ENCODE measurements around the gene ACCSL.

Gene ACCSL

DNA sequence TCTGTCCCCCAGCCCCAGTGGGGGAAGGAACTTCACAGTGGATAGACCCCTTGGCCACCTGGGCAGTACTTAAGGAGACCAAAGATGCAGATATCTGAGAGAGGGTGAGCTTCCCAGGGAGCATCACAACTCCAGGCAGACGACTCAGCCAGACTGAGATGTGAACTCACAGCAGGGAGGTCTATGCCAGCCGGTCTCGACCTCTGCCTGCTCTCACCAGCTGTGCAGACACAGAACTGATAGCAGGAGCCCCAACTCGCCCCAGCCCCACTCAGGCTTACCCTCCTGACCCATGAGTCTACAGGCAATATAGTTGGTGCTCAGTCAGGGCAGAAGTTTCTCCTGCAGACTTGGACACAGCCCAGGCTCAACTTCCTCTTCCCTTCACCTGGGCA, 29.7 kb upstream of the ACCSL start:
- DNase-seq (ENCODE audit: low read depth), result no peak

DNA sequence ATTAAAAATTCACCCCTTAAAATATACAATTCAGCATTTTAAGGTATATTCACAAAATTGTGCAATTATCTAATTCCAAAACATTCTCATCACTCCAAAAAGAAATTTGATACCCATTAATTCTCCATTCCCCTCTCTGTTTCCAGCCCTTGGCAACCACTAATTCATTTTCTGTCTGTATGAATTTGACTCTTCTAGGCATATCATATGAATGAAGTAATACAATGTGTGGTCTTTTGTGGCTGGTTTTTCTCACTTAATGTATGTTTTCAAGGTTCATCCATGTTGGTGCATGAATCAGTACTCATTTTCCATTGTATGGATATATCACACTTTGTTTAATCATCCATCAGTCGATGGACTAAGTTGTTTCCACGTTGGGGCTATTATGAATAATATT, 29.0 kb upstream of the ACCSL start:
- no peak for DNase-seq (ENCODE audit: low read depth)

DNA sequence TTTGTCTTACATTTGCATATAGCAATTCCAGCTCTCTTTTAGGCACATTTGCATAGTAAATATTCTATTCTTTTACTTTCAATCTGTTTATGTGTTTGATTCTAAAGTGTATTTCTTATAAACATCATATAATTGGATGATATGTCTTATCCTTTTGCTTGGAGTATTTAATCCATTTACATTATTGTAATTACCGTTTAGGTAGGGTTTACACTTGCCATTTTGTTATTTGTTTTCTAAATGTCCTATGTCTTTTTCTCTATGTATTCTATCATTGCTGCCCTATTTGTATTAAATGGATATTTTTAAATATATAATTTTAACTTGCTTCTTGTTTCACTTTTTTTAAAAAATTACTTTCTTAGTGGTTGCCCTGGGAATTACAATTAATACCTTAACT, 22.8 kb upstream of the ACCSL start:
- DNase-seq (ENCODE audit: low read depth), result no peak

DNA sequence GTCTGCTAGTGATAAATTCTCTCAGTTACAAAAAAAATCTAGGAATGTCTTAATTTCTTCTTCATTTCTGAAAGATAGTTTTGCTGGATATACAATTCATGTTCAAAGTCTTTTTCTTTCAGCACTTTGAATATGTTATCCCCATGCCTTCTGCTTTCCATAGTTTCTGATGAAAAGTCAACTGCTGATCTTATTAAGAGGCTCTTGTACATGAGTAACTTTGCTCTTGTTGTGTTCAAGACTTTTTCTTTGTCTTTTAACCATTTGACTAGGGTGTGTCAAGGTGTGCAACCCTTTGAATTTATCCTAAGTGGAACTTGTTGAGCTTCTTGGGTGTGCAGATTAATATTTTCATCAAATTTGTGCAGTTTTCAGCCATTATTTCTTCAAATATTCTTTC, 22.1 kb upstream of the ACCSL start:
- DNase-seq (ENCODE audit: low read depth), result no peak

DNA sequence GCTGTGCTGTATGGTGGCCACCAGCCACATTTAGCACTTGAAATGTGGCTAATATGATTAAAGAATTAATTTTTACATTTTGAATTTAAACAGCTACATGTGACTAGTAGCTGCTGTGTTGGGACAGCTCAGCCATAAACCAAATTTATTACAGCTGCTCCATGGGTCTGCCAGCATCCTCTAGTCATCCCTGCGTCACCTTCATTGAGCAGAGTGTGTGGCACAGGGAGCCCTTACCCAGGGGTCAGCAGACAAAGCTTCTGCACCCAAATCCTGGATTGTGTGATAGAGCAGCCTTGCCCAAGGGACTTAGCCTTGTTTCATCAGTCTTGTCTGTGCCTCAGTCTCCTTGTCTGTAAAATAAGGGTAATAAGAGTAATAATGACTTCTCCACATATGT, 19.4 kb upstream of the ACCSL start:
- DNase-seq (ENCODE audit: low read depth), result no peak

DNA sequence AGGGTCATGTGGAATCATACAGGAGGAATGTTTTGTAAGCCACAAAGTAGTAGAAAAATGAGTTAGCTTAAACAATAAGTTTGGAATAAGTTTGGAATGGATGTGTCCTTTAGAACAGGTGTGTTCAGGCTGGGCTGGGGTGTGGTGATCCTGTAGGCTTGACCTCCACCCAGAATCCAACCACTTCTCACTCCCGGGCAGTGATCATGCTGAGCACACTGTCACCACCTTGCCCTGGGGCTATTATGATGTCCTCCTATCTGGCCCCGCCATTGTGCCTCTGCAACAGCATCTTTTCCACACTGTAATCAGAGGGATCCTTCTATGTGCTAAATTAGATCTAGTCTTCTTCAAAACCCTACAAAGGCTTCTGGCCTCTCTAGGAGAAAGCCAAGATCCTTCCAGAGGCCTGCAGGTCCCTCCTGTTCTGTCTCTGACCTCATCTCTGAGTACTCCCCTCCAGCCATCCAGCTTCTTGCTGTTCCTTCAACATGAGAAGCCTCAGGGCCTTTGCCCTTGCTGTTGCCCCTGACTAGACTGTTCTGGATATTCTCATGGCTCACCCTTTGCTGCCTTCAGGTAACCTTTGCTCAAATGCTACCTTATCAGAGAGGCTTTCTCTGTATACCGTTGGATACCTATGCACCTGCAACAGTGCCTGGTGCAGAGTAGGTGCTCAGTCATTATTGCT, 18.8 kb upstream of the ACCSL start:
- no peak for DNase-seq (ENCODE audit: low read depth)

DNA sequence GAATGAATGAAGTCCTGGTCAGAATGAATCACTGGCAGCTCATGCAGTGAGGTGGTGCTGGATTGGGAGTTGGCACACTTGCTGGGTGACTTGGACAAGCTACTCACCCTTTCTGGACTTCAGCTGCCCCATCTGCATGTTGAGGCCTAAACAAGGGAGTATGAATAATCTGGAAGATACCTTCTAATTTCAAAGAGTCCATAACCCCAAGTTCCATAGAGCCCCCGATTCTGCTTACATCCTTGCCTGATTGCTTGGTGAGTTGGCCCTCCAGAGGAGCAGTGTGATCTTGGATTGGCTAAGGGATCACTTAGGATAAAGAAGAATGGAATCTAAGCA, 18.3 kb upstream of the ACCSL start:
- no peak for DNase-seq (ENCODE audit: low read depth)

DNA sequence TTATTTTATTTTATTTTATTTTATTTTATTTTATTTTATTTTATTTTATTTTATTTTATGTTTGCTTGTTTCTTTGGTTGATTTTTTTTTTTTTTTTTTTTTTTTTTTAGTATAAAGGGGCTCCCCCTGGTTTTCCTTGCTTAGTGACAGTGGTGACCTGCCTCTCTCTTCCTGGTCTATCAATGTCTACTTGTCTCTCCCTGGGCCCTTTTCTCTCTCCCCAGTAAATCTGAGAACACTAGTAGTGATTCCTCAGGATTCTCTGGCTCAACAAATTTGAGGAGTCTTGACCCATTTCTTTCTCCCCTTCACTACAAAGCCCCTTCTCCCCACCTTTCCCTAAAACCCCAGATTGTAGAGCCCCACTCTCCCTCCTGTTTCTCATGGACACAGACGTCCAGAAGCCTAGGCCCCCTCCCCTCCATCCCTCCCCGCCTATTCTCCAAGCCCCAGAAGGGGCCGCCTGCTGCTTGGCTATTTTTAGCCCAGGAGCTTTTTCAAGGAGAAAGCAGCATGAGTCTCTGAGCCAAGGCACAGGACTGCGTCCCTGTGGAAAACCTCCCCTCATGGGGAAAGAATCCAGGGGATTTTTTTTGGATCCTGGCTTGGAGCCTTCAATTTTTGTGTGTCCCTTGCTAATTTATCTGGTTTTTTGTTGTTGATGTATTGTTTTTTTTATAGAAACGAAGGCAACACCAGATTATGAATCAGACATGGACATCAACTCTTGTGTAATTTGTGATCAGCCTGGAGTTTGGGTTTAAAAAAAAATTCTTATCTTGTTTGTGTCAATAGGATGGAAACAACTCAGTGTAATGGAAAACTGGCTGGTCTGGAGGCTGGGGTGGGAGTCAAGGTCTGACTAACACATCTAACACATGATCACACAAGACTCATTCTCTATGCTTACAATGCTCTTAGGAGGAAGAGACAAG, 17.5 kb upstream of the ACCSL start:
- no peak for DNase-seq (ENCODE audit: low read depth)

DNA sequence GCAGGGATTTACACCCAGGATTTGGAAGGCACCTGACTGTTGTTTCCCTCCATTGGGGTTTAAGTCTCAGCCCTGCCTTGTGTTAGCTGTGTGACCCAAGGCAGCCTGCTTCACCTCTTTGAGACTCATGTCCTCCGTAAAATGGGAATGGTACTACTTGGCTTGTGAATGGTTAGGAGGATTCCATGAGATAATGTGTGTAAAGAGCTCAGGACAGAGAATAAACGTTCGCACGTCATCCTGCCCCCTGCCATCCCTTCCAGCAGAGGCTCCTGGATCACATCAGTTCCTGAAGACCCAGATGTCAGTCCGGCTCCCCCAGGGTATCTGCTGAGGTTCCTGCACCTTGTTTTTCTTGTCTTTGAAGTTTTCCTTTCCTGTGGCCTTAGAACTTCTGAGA, 16.8 kb upstream of the ACCSL start:
- DNase-seq (ENCODE audit: low read depth), result no peak

DNA sequence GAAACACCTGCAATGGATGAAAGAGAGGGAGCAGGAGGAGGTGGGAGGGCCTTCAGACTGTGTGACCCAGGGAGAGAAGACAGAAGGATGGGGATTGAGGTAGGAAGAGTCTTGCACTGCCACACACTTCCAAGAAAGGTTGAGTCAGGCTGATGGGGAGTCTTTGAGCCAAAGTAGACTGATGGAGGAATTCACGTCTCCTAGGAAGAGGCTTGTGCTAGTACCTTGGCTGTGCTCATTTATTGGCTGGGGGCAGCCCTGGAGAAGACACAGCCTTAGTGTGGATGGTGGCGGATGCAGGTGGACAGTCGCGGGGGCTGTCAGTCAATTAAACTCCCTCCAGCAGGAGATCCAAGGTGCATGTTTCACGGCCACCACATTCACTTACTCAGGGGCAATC, 16.2 kb upstream of the ACCSL start:
- no peak for DNase-seq (ENCODE audit: low read depth)

DNA sequence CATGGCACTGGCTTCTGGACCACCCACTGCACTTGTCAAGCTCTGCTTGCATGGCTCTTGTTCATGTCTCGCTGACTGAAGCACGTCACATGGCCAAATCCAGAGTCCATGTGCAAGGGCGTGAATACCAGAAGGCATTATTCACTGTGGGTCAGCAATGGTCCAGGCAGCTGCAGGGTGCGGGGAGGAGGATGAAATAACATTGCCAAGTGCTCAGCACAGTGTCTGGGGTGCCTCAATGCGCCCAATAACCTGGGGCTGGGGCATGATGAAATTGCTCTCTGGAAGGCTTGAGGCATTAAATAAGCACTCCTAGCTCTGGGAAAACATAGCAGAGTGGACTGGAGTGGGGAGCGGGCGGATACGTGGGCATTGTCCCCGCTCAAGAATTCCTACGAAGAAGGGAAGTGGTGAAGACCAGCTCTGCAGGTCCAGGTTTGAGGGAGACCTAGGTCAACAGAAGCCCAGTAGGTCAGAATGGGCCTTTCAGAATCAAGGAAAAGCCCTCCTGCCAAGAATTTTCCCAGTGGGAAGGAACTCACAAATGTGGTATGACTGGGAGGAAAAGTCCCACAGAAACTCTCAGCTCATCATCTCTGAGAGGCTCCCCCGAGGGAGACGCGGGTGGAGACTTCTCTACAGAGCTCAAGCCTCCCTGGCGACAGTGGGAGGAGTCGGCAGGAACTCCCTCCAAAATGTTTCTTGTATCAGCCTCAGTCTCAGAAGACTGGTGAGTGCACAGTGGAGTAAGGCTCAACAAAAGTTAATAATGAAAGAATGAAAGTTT, 15.3 kb upstream of the ACCSL start:
- no peak for DNase-seq (ENCODE audit: low read depth)

DNA sequence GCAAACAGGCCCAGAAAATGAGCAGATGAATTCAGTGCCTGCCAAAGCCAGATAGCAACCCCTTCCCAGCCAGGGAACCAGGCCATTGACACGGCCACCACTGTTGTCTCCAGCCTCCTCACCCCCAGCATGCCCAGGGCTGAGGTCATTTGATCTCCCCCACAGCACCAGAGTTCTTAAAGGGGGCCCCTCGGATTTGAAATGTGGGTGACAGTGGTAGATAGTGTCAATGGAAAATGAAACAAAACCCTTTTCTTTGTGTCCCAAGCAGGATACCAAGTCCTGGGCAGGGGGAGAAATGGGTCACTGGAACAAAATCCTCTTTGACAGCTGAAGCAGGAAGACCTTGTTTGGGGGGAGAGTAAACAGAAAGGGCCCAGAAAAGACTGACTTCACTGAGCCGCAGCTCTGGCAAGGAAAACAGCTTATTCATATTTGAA, 14.3 kb upstream of the ACCSL start:
- no peak for DNase-seq (ENCODE audit: low read depth)

DNA sequence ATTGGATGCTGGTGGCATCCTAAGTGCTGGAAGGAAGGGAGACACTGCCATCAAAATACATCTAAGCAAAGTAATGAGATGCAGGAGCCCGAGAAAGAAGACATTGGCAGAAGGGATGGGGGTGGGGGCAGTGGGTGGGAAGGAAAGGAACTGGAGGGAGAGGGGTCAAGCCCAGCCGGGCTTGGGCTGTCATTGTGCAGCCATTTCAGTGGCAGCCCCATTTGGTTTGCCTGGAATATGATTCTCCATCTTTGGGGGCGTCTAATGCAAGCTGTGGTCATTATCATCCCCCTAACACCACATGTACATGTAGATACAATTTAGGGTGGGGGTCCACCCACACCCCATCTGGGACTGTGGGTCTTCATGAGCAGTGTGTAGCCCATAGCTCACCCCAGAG, 13.9 kb upstream of the ACCSL start:
- DNase-seq (ENCODE audit: low read depth), result no peak

DNA sequence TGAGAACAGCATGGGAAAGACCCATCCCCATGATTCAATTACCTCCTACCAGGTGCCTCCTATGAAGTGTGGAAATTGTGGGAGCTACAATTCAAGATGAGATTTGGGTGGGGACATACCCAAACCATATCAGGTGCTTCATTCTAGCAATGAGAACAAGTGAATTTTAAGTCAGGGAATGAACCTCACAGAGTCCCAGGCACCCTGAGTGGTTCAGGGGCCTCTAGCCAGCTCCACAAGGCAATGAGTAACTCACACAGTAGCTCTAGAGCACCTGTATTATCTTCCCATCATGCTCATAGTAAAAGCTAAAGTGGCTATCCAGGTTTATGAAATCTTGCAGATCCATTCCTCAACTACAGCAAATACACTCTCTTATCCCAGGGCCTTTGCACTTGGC, 13.1 kb upstream of the ACCSL start:
- no peak for DNase-seq (ENCODE audit: low read depth)

DNA sequence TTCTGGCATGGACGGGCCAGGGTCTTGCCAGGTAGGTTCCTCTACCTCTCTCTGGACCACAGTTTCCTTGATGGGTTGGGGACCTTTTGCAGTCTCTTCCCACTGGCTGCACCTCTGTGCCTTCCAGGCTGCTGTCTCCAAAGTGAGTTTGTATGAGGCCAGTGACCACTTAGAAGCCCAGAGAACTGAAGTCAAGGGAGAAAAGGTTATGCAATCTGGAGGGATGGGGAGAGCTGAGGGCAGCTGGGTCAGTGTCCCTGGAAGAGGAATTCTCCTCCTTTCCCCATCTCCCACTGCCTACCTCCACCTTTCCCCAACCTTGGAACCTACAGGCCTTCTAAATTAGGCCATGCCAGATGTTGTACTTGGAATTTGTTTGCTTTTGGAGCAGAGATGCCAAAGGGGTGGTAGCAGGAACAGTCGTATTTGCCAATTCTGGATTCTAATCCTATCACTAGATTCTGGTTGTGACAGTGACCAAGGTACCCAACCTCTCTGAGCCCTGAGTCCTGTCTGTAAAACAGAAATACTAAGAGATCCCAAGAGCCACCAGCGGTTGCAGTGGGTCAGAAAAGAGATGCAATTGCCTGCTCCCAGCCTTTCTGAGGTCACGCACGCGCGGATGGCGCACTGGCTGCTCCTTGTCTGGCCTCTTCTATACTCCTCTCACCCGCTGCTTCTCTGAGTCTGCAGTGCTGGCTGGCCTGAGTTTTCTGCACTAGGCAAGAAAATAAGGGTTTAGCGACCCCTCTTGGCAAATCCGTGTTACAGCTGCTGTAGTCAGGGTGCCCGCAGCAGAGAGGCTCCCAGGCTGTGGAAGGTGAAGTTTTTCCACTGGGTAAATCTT, 10.7 kb upstream of the ACCSL start:
- no peak for DNase-seq (ENCODE audit: low read depth)

DNA sequence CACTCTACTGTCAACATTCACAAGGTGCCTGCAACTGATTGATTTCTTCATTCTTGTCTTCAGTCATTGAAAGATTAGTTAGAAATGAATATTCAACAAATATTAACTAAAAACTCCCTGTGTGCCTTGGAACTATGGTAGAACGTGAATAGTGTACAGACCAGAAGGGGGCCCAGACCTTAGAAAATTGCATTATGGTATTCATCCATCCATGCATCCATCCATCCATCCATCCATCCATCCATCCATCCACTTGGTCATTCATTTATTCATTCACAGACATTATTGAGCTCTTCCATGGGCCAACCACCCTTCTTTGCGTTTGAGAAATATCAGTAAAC, 10.2 kb upstream of the ACCSL start:
- no peak for DNase-seq (ENCODE audit: low read depth)

DNA sequence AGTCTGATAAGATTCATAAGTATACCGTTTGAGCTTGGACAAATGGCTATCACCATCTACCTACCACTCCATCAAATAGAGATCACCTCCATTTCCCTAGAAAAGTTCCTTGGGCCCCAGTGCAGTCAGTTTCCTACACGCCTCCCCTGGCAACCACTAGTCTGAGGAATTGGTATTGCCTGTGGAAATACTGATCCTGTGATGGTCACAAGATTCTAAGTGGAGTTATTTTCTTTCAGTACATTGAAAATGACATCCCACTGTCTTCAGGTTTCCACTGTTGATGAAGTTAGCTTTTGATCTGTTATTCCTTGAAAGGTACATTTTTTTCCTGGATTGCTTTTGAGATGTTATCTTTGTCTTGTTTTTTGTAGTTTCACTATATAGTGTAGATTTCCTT, 4.6 kb upstream of the ACCSL start:
- no peak for DNase-seq (ENCODE audit: low read depth)

DNA sequence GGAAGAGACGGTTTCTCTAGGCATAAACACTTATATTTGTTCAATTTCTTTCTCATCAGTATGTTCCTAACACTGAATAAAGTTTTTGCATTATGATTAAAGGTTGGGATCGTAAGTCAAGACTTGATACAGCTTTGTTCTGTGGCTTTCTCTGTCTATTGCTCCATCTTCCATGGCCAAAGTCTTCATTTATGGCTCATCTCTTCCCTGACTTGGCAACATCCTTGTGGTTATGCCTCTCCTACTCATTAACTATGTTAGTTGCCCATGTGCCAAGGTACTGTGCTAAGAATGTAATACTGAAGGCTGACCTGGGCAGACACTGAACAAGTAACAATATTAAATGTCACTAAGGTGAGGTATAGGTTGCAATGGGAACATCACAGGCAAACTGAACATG, 1.6 kb upstream of the ACCSL start:
- no peak for DNase-seq (ENCODE audit: low read depth)

DNA sequence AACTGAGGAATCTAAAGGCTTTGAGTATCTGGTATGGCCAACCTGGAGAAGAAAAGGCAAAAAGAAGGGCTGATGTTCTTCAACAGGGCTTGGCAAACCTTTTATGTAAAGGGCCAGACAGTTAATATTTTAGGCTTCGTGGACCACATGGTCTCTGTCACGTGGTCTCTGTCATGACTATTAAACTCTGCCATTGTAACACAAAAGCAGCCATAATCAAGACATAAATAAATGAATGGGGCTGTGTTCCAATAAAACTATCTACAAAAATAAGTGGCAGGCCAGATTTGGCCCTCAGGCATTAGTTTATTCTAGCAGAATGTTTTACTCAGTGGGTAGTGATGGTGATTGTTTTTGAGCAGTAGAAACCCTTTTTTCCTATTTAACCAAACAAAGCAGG, 483 bp upstream of the ACCSL start:
- DNase-seq (ENCODE audit: low read depth), result no peak

DNA sequence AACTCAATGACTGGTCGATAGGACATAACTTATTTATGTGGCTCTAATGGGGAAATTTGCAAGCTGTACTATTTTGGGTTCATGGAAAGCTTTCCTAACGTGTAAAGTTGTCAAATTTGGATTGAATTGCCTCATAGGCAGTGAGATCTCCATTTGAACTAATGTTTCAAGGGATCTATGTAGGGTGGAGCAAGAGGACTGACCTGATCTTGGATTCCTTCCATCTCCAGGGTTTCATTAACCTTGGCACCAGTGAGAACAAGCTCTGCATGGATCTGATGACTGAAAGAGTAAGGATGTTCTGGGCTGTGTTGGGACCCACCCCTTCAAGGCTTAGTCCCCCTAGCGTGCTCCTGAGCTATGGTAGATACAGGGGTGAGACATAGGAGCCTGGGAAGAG, 2.1 kb downstream of the ACCSL start:
- DNase-seq (ENCODE audit: low read depth), result no peak

DNA sequence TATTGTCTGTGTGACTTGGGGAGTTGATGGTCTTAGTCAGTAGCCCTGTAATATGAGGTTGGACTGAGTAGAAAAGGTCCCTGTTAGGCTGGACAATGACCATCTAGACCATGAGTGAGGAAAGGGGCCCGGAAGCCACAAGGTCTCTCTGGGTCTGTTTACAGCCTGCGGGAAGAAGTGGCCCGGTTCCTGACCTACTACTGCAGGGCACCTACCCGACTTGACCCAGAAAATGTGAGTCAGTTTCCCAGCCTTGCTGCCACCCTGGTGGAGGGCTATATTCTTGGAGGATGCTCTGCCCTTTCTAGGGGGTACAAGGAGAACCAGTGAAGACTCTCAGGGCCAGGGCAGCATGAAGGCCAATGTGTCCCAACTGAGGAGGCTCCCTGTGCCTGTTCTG, 3.4 kb downstream of the ACCSL start:
- no peak for DNase-seq (ENCODE audit: low read depth)

DNA sequence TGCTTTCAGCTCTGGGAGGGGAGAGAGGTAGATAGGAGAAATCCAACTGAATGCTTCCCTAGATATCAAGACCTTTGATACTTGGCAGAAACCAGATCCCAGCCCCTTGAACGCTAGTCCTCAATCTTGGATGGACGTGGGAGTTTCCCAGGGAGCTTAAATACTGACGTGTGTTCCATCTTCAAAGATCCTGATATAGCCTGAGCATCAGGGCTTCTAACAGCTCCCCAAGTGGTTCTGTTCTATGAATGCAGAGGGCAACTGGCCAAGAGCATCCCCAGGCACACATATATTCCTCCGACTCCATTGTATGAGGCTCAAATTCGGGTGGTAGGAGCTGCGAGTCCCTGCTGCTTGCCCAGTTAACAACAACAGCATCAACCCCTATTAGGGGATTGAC, 9.6 kb downstream of the ACCSL start:
- DNase-seq (ENCODE audit: low read depth), result no peak
